ENCODE data around the gene IDI1.

DNA sequence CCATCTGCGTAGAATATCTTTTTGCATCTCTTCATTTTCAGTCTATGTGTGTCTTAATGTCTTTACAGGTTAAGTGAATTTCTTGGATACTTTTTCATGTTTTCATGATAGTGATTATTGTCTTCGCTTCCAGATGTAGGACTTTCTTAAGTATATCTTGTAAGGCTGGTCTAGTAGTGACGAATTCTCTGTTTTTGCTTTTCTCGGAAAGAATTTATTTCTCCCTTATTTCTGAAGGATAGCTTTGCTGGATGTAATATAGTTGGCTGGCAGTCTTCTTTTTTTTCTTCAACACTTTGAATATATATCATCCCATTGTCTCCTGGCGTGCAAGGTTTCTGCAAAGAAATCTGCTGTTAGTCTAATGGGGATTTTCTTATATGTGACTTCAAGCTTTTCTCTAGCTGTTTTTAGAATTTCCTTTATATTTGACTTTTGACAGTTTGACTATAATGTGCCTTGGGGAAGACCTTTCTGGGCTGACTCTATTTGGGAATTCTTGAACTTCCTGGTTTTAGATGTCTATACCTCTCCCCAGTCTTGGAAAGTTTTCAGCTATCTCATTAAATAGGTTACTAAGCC is 46.4 kb downstream of the IDI1 start:
- TF ChIP-seq, protein P1, sequence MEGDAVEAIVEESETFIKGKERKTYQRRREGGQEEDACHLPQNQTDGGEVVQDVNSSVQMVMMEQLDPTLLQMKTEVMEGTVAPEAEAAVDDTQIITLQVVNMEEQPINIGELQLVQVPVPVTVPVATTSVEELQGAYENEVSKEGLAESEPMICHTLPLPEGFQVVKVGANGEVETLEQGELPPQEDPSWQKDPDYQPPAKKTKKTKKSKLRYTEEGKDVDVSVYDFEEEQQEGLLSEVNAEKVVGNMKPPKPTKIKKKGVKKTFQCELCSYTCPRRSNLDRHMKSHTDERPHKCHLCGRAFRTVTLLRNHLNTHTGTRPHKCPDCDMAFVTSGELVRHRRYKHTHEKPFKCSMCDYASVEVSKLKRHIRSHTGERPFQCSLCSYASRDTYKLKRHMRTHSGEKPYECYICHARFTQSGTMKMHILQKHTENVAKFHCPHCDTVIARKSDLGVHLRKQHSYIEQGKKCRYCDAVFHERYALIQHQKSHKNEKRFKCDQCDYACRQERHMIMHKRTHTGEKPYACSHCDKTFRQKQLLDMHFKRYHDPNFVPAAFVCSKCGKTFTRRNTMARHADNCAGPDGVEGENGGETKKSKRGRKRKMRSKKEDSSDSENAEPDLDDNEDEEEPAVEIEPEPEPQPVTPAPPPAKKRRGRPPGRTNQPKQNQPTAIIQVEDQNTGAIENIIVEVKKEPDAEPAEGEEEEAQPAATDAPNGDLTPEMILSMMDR (IDR thresholded peaks at IDR 0.05): no peak
- TF ChIP-seq POLR2A (IDR thresholded peaks at IDR 0.05): no peak
